ENCODE results near the gene NUDT14.

The NUDT14 gene

GRCh38 chr14:105146181-105146975 is 34.7 kb downstream of the NUDT14 start:
- DNase-seq (ENCODE audit: low spot score) = no peak

- DNase-seq (ENCODE audit: low spot score) = no peak
These were observed 35.5 kb downstream of the NUDT14 start for GRCh38 chr14:105145381-105146180.

GRCh38 chr14:105144666-105145380 is 36.3 kb downstream of the NUDT14 start:
- no peak for DNase-seq (ENCODE audit: low spot score)

GRCh38 chr14:105144026-105144665 is 37.0 kb downstream of the NUDT14 start:
- no peak for DNase-seq (ENCODE audit: low spot score)

GRCh38 chr14:105143451-105144025 is 37.6 kb downstream of the NUDT14 start:
- no peak for DNase-seq (ENCODE audit: low spot score)

GRCh38 chr14:105142651-105143450 is 38.3 kb downstream of the NUDT14 start:
- no peak for DNase-seq (ENCODE audit: low spot score)

GRCh38 chr14:105141486-105142281 is 39.4 kb downstream of the NUDT14 start:
- no peak for DNase-seq (ENCODE audit: low spot score)

GRCh38 chr14:105141026-105141425 is 40.1 kb downstream of the NUDT14 start:
- no peak for DNase-seq (ENCODE audit: low spot score)

GRCh38 chr14:105140581-105140980 is 40.5 kb downstream of the NUDT14 start:
- no peak for DNase-seq (ENCODE audit: low spot score)

- no peak for DNase-seq (ENCODE audit: low spot score)
These were observed 41.3 kb downstream of the NUDT14 start for GRCh38 chr14:105139831-105140239.

GRCh38 chr14:105139212-105139825 is 41.8 kb downstream of the NUDT14 start:
- DNase-seq (ENCODE audit: low spot score) = no peak

GRCh38 chr14:105138551-105139111 is 42.5 kb downstream of the NUDT14 start:
- no peak for DNase-seq (ENCODE audit: low spot score)

GRCh38 chr14:105138021-105138541 is 43.0 kb downstream of the NUDT14 start:
- no peak for DNase-seq (ENCODE audit: low spot score)

GRCh38 chr14:105137481-105138020 is 43.6 kb downstream of the NUDT14 start:
- no peak for DNase-seq (ENCODE audit: low spot score)

GRCh38 chr14:105136401-105137322 is 44.5 kb downstream of the NUDT14 start:
- DNase-seq (ENCODE audit: low spot score) = no peak

GRCh38 chr14:105135700-105136395 is 45.3 kb downstream of the NUDT14 start:
- DNase-seq (ENCODE audit: low spot score) = no peak
